H1 (cell line): ENCODE data around the gene ADGRL3. TPM values are rescaled to one million over a fixed set of nuclear protein-coding genes. Genes with fewer than 3 reads are reported as not detected.

Source experiments
- CTCF ChIA-PET: fragments of 300-600 bp; sonication (Branson Sonifier 250); formaldehyde crosslinking; loops from one replicate; lab custom pipeline; 2021; ENCODE audit not compliant: partially characterized antibody; lab: Charles Lee
- POLR2A ChIA-PET: fragments of 300-600 bp; sonication (Branson Sonifier 250); formaldehyde crosslinking; loops from one replicate; lab custom pipeline; 2021; ENCODE audit warnings: inconsistent platforms; ENCODE audit not compliant: partially characterized antibody; lab: Charles Lee
- DNase-seq, 2 experiments: peaks; one replicate each; pipeline versions ENCODE4 v3.0.0 to v3.0.0-alpha.2; 2010 to 2022; ENCODE audit warnings: low spot score in 2 of 2, low read depth in 1 of 2, mixed read lengths in 1 of 2
- FAIRE-seq: peaks from 2 replicates; lab custom pipeline; 2011; peaks lifted over from hg19 to GRCh38; lab: Jason Lieb, UNC
- H2AFZ ChIP-seq: 2 replicates; pipeline ENCODE4 v1.8.1; 2012; ENCODE audit warnings: low read length, inconsistent platforms
- H2AK5ac ChIP-seq: 2 replicates; pipeline ENCODE4 v1.6.1; 2013; ENCODE audit warnings: low read depth, low read length
- H2BK120ac ChIP-seq: replicated peaks from 2 replicates; pipeline ENCODE3; 2013; ENCODE audit warnings: low read depth, low read length, inconsistent platforms
- H2BK12ac ChIP-seq: 2 replicates; pipeline ENCODE4 v1.6.1; 2013; ENCODE audit warnings: low read depth, low read length
- H2BK15ac ChIP-seq: 2 replicates; pipeline ENCODE4 v1.6.1; 2013; ENCODE audit warnings: low read length
- H2BK20ac ChIP-seq: 2 replicates; pipeline ENCODE4 v1.6.1; 2013; ENCODE audit warnings: low read length
- H2BK5ac ChIP-seq: 2 replicates; pipeline ENCODE4 v1.6.1; 2013; ENCODE audit warnings: low read depth, low read length
- H3K14ac ChIP-seq: 2 replicates; pipeline ENCODE4 v1.6.1; 2013; ENCODE audit warnings: inconsistent platforms; ENCODE audit not compliant: insufficient read length
- H3K18ac ChIP-seq: 2 replicates; pipeline ENCODE4 v1.6.1; 2013; ENCODE audit warnings: low read length; ENCODE audit errors: extremely low read depth
- H3K23ac ChIP-seq: 2 replicates; pipeline ENCODE4 v1.6.1; 2013; ENCODE audit warnings: inconsistent platforms; ENCODE audit not compliant: insufficient read length
- H3K23me2 ChIP-seq: 2 replicates; pipeline ENCODE4 v1.6.1; 2013; ENCODE audit warnings: low read depth, low read length
- H3K27ac ChIP-seq: 2 replicates; pipeline ENCODE4 v1.6.1; 2011; ENCODE audit warnings: low read depth, low read length, inconsistent platforms
- H3K27me3 ChIP-seq, 4 experiments: replicated peaks in 1 of 4; 1 replicate in 1 of 4; 2 replicates in 3 of 4; pipeline versions ENCODE4 v1.6.1 to v1.8.1; 2011 to 2013; ENCODE audit warnings: low read length in 3 of 4, mild to moderate bottlenecking in 3 of 4, inconsistent platforms in 2 of 4, mixed read lengths in 2 of 4, moderate library complexity in 1 of 4; ENCODE audit not compliant: control insufficient read depth in 3 of 4, insufficient read depth in 3 of 4; ENCODE audit errors: extremely low read depth in 1 of 4
- H3K36me3 ChIP-seq, 4 experiments: 2 replicates each; pipeline versions ENCODE4 v1.6.1 to v1.8.1; 2011 to 2013; ENCODE audit warnings: mild to moderate bottlenecking in 4 of 4, low read length in 3 of 4, moderate library complexity in 2 of 4, control low read depth in 1 of 4, inconsistent platforms in 1 of 4; ENCODE audit not compliant: insufficient read depth in 4 of 4, control insufficient read depth in 2 of 4
- H3K4ac ChIP-seq: replicated peaks from 2 replicates; pipeline ENCODE3; 2013; ENCODE audit warnings: low read length, low read depth, mixed read lengths, inconsistent platforms; ENCODE audit not compliant: insufficient read length
- H3K4me1 ChIP-seq, 4 experiments: replicated peaks in 1 of 4; 1 replicate in 1 of 4; 2 replicates in 3 of 4; pipeline versions ENCODE4 v1.6.1 to v1.8.1; 2011 to 2013; ENCODE audit warnings: low read length in 3 of 4, inconsistent platforms in 2 of 4, mixed read lengths in 1 of 4; ENCODE audit not compliant: insufficient read depth in 4 of 4, control insufficient read depth in 3 of 4
- H3K4me2 ChIP-seq, 2 experiments: 2 replicates each; pipeline versions ENCODE4 v1.6.1 to v1.8.1; 2011 to 2013; ENCODE audit warnings: low read depth in 2 of 2, low read length in 2 of 2, control low read depth in 1 of 2, inconsistent platforms in 1 of 2, mild to moderate bottlenecking in 1 of 2; ENCODE audit not compliant: insufficient read depth in 1 of 2
- H3K4me3 ChIP-seq, 4 experiments: fragments of 200-600, 300-600 bp in 1 of 4; sonication (generic), shearing (Covaris generic), sonication (Bioruptor Twin) in 1 of 4; 2 replicates each; pipeline versions ENCODE4 v1.5.1 to v1.8.1; 2011 to 2016; ENCODE audit warnings: low read length in 4 of 4, low read depth in 3 of 4, control low read depth in 2 of 4, inconsistent platforms in 2 of 4, mild to moderate bottlenecking in 2 of 4, mixed read lengths in 1 of 4, moderate library complexity in 1 of 4; ENCODE audit not compliant: insufficient read depth in 2 of 4; ENCODE audit errors: extremely low read depth in 1 of 4
- H3K56ac ChIP-seq: replicated peaks from 2 replicates; pipeline ENCODE3; 2013; ENCODE audit warnings: low read depth, mild to moderate bottlenecking, mixed read lengths, low read length, inconsistent platforms; ENCODE audit not compliant: insufficient read length
- H3K79me1 ChIP-seq: 2 replicates; pipeline ENCODE4 v1.6.1; 2013; ENCODE audit warnings: low read depth, low read length, control low read depth
- H3K79me2 ChIP-seq, 2 experiments: 2 replicates each; pipeline versions ENCODE4 v1.6.1 to v1.8.1; 2012 to 2013; ENCODE audit warnings: low read length in 2 of 2, mild to moderate bottlenecking in 2 of 2, inconsistent platforms in 1 of 2; ENCODE audit not compliant: insufficient read depth in 2 of 2, control insufficient read depth in 1 of 2
- H3K9ac ChIP-seq, 4 experiments: replicated peaks in 1 of 4; 1 replicate in 1 of 4; 2 replicates in 3 of 4; pipeline versions ENCODE4 v1.6.1 to v1.8.1; 2011 to 2013; ENCODE audit warnings: low read depth in 3 of 4, low read length in 3 of 4, control low read depth in 2 of 4, mild to moderate bottlenecking in 2 of 4, moderate library complexity in 2 of 4, inconsistent platforms in 1 of 4; ENCODE audit errors: extremely low read depth in 1 of 4
- H3K9me3 ChIP-seq, 2 experiments: 2 replicates each; pipeline versions ENCODE4 v1.6.1 to v1.8.1; 2012 to 2013; ENCODE audit warnings: mild to moderate bottlenecking in 2 of 2, moderate library complexity in 2 of 2, control low read depth in 1 of 2, inconsistent platforms in 1 of 2, low read depth in 1 of 2, low read length in 1 of 2, mixed read lengths in 1 of 2; ENCODE audit not compliant: insufficient read depth in 2 of 2
- H4K20me1 ChIP-seq, 2 experiments: replicated peaks in 1 of 2; 2 replicates each; pipeline versions ENCODE3 to v1.8.1; 2011 to 2013; ENCODE audit warnings: inconsistent platforms in 2 of 2, low read length in 2 of 2, mild to moderate bottlenecking in 1 of 2; ENCODE audit not compliant: insufficient read depth in 2 of 2, control insufficient read depth in 1 of 2
- H4K5ac ChIP-seq: 2 replicates; pipeline ENCODE4 v1.6.1; 2013; ENCODE audit warnings: low read length, low read depth, mixed read lengths, inconsistent platforms; ENCODE audit not compliant: insufficient read length
- H4K8ac ChIP-seq: 2 replicates; pipeline ENCODE4 v1.8.0; 2013; ENCODE audit warnings: mild to moderate bottlenecking, moderate library complexity, low read length, inconsistent platforms; ENCODE audit not compliant: insufficient read depth; ENCODE audit errors: extremely low read depth
- H4K91ac ChIP-seq: replicated peaks from 2 replicates; pipeline ENCODE3; 2013; ENCODE audit warnings: low read length, mixed read lengths, inconsistent platforms; ENCODE audit not compliant: insufficient read length
- BACH1 ChIP-seq: IDR thresholded peaks from 2 replicates; pipeline ENCODE4 v1.6.1; 2012; ENCODE audit warnings: low read length, improper control_type of control experiment
- CBX8 ChIP-seq: fragments of 300-800, 300-1000 bp; sonication (generic); IDR thresholded peaks from 2 replicates; pipeline ENCODE4 v1.7.1; 2016; ENCODE audit warnings: low read depth, low read length, borderline replicate concordance
- CREB1 ChIP-seq: IDR thresholded peaks from 2 replicates; pipeline ENCODE4 v1.6.1; 2012; ENCODE audit warnings: inconsistent platforms
- CTBP2 ChIP-seq: IDR thresholded peaks from 2 replicates; pipeline ENCODE4 v1.7.0; 2011; ENCODE audit warnings: borderline replicate concordance, mild to moderate bottlenecking, moderate library complexity, mixed read lengths, low read length; ENCODE audit not compliant: insufficient read depth, insufficient read length
- EZH2 ChIP-seq: fragments of 200-600 bp; sonication (generic); IDR thresholded peaks from 2 replicates; pipeline ENCODE4 v1.7.1; 2012; ENCODE audit warnings: low read depth, mild to moderate bottlenecking, moderate library complexity, low read length, inconsistent platforms; ENCODE audit not compliant: severe bottlenecking
- KDM5A ChIP-seq: fragments of 200-600 bp; IDR thresholded peaks from 2 replicates; pipeline ENCODE4 v1.7.1; 2012; ENCODE audit warnings: mild to moderate bottlenecking, low read length, inconsistent platforms, mixed read lengths
- POU5F1 ChIP-seq: IDR thresholded peaks from 2 replicates; pipeline ENCODE4 v1.6.1; 2011; ENCODE audit warnings: low read depth, mild to moderate bottlenecking, low read length, moderate library complexity
- RBBP5 ChIP-seq: IDR thresholded peaks from 2 replicates; pipeline ENCODE4 v1.7.1; 2012; ENCODE audit warnings: low read depth, mild to moderate bottlenecking, inconsistent platforms, low read length, moderate library complexity, borderline replicate concordance
- RXRA ChIP-seq: IDR thresholded peaks from 2 replicates; pipeline ENCODE4 v1.6.1; 2011; ENCODE audit warnings: low read depth, mild to moderate bottlenecking, low read length, moderate library complexity; ENCODE audit not compliant: insufficient read depth
- SIN3A ChIP-seq, 2 experiments: IDR thresholded peaks in 1 of 2; conservative IDR thresholded peaks in 1 of 2; 2 replicates each; pipeline ENCODE4 v1.6.1; 2011 to 2012; ENCODE audit warnings: low read length in 2 of 2, improper control_type of control experiment in 1 of 2, low read depth in 1 of 2, mild to moderate bottlenecking in 1 of 2
- SP4 ChIP-seq: IDR thresholded peaks from 2 replicates; pipeline ENCODE4 v1.6.1; 2012; ENCODE audit warnings: low read length, inconsistent platforms
- TAF7 ChIP-seq: optimal IDR thresholded peaks from 2 replicates; pipeline ENCODE3; 2011; ENCODE audit warnings: low read depth, mild to moderate bottlenecking, inconsistent platforms, low read length, moderate library complexity, borderline replicate concordance
- WGBS, 2 experiments: shearing (Covaris generic) in 1 of 2; methylation state at CpG; one replicate each; pipeline versions ENCODE4 v1.1.6 to v1.1.7; 2013 to 2015; ENCODE audit warnings: low lambda C conversion rate in 2 of 2, mixed read lengths in 2 of 2, inconsistent platforms in 1 of 2, low coverage in 1 of 2, missing lambda C conversion rate in 1 of 2; ENCODE audit not compliant: insufficient replicate concordance in 2 of 2, insufficient coverage in 1 of 2, insufficient read length in 1 of 2; ENCODE audit errors: extremely low coverage in 1 of 2, missing lambda C conversion rate in 1 of 2; 5-methylcytosine and 5-hydroxymethylcytosine counted together
- polyA plus RNA-seq, 7 experiments: library from polyadenylated mRNA; depleted of rRNA in 3 of 7; stranded (reverse) in 5 of 7; unstranded in 2 of 7; fragments of >200 nt in 5 of 7; fragments of 200-250 nt in 2 of 7; gene quantifications; 1 replicate in 5 of 7; 2 replicates in 1 of 7; 4 replicates in 1 of 7; pipeline versions ENCODE4 v1.2.1 to v1.2.3, GENCODE V29; 2011 to 2013; ENCODE audit warnings: missing spikeins in 2 of 7, mixed read lengths in 2 of 7
- total RNA-seq: library from RNA; stranded (reverse); fragmentation: NEBNext Ultra II Directional; extraction: Animal tissue kit (Norgen Biotek cat#: 25700); gene quantifications from 2 replicates; pipeline ENCODE4 v1.2.1, GENCODE V29; 2021
- TF ChIP-seq, protein P1 (sequence below): IDR thresholded peaks from 2 replicates; pipeline ENCODE4 v1.6.1; 2011; ENCODE audit warnings: low read length, improper control_type of control experiment

The ADGRL3 gene
- total and polyA plus RNA-seq, 2 of the 8 experiments (the other 6 are each of a cell fraction or from before 2014, with no cell fraction given): 6.6 to 13.0 TPM

DNA sequence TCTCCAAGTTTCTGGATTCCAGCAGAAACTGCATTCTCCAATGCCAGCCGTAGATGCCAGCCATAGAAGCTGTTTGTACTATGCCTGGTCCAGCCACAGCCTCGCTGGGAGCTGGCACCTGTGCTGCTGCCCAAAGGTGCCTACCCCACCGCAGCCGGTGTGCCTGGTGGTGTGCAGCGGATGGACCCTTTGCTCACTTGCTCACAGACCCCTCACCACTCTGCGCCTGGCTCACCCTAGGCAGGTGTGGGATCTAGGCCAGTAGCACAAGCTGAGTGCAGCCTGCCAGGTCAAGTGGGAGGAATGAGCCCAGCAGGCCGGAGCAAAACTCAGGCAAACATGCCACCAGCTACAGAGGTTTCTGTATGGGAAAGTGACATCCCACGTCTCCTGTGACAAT is 463.2 kb downstream of the ADGRL3 start:
- WGBS, 2 experiments: 86% methylated on average over 7 of the region's 8 CpGs; no CpG with 5 or more reads in 1 of the 2 experiments
- H3K18ac ChIP-seq: no peak overlapping the region
- H3K79me1 ChIP-seq: no peaks in the 10 kb centered on the region
- no peak overlapping the region for H3K14ac ChIP-seq
- H4K5ac ChIP-seq: no peak overlapping the region
- H2BK5ac ChIP-seq: no peak overlapping the region
- H3K9me3 ChIP-seq: peaks cover 0 to 5% of the 10 kb centered on the region in 2 experiments; a peak in 1 of 4 replicates
- H2BK120ac ChIP-seq: no peak overlapping the region
- ChIA-PET POLR2A (no interaction called here), CTCF (no interaction called here)
- H3K27me3 ChIP-seq: no peaks in the 10 kb centered on the region
- no peaks in the 10 kb centered on the region for H3K36me3 ChIP-seq
- H4K8ac ChIP-seq: no peak overlapping the region
- H3K4me3 ChIP-seq: no peak overlapping the region
- no peak for DNase-seq
- no peak overlapping the region for H2BK20ac ChIP-seq
- H3K23me2 ChIP-seq: no peaks in the 10 kb centered on the region
- H3K9ac ChIP-seq: no peak overlapping the region
- no peak overlapping the region for H3K4me2 ChIP-seq
- H4K20me1 ChIP-seq: no peaks in the 10 kb centered on the region
- no peak for FAIRE-seq
- H2BK15ac ChIP-seq: no peak overlapping the region
- no peak overlapping the region for H3K23ac ChIP-seq
- no peak overlapping the region for H2BK12ac ChIP-seq
- H2AFZ ChIP-seq: no peak overlapping the region
- no peak overlapping the region for H3K4ac ChIP-seq
- H3K27ac ChIP-seq: no peak overlapping the region
- H3K79me2 ChIP-seq: no peaks in the 10 kb centered on the region
- H3K4me1 ChIP-seq: no peaks in the 10 kb centered on the region
- H2AK5ac ChIP-seq: no peak overlapping the region
- no peak overlapping the region for H3K56ac ChIP-seq
- no peak overlapping the region for H4K91ac ChIP-seq
- TF ChIP-seq RXRA (no peak), RBBP5 (no peak), CREB1 (no peak), CTBP2 (no peak), KDM5A (no peak), POU5F1 (no peak), TAF7 (no peak), SIN3A (conservative IDR thresholded peaks at IDR 0.05 in 1 of 2, IDR thresholded peaks at IDR 0.05 in 1 of 2; ENCODE audit: low read depth in 1 of 2, low read length in 2 of 2) (no peak), SP4 (no peak), EZH2 (no peak), BACH1 (no peak), CBX8 (no peak)
- TF ChIP-seq, protein P1, sequence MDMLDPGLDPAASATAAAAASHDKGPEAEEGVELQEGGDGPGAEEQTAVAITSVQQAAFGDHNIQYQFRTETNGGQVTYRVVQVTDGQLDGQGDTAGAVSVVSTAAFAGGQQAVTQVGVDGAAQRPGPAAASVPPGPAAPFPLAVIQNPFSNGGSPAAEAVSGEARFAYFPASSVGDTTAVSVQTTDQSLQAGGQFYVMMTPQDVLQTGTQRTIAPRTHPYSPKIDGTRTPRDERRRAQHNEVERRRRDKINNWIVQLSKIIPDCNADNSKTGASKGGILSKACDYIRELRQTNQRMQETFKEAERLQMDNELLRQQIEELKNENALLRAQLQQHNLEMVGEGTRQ: no peak
